G401.6 (cell line): ENCODE measurements around the gene GRM4.
"Not testable (repeated sequence)": the region's sequence is repeated elsewhere in the genome, so short reads cannot be mapped to it uniquely, and the experiment has no call there.

Experiments used
- FAIRE-seq: peaks from 2 replicates; lab custom pipeline; 2012; peaks lifted over from hg19 to GRCh38; lab: Jason Lieb, UNC

The GRM4 gene

GRCh38 chr6:34020807-34021553, 124.9 kb downstream of the GRM4 start:
- FAIRE-seq: no peak

DNA sequence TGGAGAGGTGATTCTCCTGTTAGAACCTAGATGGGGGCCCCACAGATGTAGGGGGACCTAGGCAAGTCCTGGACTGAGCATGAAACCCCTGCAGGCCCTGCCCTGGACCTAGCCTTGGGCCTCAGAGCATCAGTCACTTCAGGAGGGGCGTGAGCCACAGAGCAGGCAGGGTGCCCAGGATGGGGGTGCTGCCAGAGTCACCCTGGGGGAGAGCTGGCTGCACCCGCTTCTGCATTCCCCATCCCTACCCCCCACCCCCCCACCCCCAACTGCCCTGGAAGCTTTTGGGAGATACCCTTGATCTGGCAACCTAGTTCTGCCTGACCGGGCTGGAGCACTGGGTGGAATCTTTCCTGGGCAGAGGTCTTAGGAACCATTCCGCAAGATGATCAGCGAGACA, 125.6 kb downstream of the GRM4 start:
- no peak for FAIRE-seq

GRCh38 chr6:34018961-34019606, 126.8 kb downstream of the GRM4 start:
- FAIRE-seq: no peak

DNA sequence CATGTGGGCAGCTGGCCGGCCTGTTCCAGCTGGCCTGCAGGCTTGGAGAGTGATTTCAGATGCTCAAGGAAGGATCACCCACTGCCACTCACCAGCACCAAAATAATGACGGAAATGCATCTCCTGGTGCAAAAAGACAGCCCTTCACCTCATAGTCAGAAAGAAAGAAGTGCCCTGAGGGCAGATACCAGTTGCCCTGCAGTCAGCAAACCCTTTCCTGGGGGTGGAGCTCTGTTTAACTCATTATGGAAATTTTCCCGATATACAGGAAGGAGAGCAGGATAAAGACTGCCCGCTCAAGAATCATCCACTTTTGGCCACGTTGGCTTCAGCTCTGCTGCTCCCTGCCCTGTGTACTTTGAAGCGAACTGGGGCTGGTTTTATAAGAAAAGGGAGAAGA, 127.9 kb downstream of the GRM4 start:
- no peak for FAIRE-seq

DNA sequence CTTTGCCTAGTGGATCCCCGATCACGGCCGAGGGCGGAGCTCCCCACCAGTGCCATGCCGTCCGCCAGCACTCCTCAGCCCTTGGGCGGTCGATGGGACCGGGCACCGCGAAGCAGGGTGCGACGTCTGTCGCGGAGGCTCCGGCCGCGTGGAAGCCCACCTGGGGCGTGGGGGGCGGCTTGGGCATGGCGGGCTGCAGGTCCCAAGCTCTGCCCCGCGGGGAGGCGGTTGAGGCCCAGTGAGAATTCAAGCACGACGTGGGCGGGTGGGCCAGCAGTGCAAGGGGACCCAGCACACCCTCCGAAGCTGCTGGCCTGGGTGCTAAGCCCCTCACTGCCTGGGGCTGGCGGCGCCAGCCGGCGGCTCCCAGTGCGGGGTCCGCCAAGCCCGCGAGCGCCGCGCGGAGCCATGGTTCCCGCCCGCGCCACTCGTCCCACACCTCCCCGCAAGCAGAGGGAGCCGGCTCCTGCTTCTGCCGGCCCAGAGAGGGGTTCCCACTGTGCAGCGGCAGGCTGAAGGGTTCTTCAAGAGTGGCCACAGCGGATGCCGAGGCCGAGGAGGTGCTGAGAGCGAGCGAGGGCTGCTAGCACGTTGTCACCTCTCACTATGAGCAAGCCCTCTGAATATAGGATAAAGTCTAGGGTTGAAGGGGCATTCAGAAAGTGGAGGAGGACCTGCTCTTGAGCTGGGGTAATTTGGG, 128.6 kb downstream of the GRM4 start:
- no peak for FAIRE-seq

DNA sequence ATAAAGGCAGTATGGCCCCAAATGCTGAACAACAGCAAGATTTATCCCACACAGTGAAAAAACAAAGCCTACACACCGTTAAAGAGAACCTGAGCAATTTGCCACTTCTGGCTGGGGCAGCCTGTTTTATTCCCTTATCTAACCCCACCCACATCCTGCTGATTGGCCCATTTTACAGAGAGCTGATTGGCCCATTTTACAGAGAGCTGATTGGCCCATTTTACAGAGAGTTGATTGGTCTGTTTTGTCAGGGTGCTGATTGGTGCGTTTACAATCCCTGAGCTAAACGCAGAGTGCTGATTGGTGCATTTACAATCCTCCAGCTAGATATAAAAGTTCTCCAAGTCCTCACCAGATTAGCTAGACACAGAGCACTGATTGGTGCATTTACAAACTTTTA, 129.3 kb downstream of the GRM4 start:
- FAIRE-seq: not testable (repeated sequence)

DNA sequence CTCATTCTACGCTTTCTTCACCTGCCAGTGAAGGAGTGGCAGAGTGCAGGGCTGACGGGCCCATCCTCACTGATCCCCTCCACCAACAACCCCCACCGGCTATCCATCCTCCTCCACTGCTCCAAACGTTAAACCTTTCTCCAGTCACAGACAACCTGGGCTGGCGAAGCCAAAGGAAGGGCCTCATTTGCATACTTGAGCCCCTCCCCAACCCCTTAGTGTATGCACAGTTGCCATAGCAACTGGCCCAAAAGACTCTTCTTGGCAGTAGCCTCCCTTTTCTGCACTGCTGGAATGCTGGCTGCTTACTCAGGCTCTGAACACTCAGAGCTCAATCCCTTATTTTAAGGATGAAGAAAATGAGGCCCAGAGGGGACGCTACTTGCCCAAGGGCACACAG, 130.3 kb downstream of the GRM4 start:
- FAIRE-seq: no peak

DNA sequence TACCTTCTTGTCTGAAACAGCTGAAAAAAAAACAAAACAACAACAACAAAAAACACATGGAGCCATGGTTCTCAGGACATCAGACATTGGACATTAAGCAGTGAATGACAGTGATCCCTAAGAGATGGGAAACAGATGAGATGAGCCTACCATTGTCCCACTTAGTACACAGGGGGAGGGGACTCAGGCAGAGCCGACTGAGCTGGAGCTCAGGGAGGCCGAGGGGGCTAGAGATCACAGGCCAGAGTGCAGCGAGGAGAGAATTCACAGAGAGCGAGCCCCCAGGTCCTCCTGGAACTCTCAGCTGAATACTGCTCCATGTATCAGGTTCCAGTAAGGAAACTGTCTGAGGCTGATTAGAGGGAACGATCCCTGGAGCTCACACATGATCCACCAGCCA, 134.6 kb downstream of the GRM4 start:
- FAIRE-seq: no peak

DNA sequence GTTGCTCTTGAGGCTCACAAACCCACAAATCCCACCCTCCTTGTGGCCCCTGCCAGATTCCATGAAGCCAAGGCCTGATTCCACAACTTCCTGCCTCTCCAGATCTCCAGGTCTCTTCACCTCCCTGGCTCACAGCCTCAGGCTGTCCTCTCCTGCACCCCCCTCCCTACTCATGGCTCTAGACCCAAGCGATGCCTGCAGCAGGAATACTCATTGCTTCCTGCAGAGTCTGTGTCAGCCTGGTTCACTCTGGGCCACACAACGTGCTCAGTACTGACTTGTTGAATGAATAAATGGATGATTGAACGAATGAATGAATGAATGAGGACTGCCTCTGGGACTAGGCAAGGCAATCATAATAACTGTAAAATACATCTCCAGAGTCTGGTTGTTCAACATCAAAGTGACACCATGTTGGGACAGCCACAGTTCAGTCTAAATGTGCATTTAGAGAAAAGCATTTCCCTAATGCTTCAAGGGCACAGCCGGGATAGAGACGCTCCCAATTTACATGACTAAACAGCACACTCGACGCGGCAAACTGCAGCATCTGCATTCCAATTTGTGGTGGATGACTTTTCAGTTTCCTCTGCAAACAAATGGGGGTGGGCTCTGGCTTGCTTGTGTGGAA, 139.9 kb downstream of the GRM4 start:
- no peak for FAIRE-seq

- FAIRE-seq: no peak
Observed at GRCh38 chr6:34004706-34005105, 141.2 kb downstream of the GRM4 start.

- FAIRE-seq: no peak
Observed at GRCh38 chr6:34003962-34004361, 141.9 kb downstream of the GRM4 start.

DNA sequence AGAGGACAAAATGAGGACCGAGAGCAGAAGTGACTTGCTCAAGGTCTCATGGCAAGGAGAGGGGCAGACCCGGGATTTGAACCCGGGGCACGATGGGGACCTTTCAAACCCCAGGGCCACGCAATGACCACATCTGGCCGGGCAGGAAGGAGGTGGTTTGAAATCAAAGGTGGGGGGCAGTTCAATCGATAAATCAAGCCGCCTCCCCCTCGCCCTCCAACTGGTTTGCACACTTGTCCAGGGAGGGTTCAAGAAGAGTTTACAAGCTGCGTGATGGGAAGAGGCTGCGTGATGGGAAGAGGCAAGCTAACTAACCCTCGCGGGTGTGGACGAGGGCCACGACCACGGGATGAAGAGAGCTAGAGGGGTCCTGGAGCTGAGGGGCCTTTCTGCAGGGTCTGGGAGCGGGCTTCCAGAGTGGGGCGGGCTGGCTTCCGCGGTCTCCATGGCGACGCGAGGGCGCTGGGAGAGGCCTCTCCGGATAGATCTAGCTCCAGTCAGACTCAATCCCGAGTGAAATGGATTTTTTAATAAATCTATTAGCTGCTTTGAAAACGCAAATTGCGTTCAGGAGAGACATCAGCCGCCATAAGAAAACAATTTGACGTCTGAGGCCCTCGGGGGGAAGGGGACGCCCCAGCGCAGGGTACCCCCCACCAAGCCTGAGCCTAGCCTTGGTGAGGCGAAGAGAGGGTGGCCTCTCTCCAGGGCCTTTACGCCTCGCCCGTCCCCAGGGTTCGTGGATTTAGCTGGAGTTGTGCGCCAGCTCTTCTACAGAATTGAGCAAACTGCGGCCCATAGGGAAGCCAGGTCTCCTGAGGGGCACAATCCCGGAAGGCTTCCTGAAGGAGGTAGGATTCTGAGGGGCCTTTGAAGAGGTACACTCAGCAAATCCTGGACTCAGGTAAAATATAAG, 143.9 kb downstream of the GRM4 start:
- FAIRE-seq: no peak

DNA sequence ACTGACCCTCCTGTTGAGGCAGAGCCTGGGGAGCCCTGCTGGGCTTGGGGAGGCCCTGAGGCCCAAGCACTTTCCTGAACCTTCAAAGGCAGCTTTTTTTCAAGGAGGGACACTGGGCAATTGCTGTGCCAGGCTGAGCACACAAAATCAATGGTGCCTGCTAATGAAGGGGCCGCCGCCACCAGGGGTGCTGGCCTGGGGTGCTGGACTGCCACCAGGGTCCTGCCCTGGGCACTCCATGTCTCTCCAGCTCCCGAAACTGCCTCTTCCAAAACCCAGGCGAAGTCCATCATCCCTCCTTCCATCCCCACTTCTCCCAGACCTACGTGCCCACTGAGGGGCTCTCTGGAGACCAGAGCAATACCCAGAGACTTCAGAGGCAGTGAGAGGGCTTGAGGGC, 145.6 kb downstream of the GRM4 start:
- FAIRE-seq: no peak

DNA sequence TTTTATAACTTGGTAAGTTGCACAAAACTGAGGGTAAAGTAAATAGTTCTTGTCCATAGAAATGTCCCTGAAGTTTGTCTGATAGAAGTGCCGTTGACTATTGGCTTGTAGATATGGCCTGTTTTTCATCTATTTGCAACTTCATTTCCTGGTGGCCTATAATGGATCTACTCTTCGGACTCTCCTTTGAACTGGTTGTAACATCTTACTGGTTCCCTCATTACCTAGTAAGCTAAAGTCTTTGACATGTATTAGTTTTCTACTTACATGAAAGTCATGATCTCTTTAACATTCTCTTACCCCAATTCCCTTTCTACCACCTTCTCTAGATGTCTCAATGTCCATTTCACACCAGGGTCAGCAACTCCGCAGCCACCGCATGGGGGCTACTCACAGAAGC, 146.3 kb downstream of the GRM4 start:
- no peak for FAIRE-seq

DNA sequence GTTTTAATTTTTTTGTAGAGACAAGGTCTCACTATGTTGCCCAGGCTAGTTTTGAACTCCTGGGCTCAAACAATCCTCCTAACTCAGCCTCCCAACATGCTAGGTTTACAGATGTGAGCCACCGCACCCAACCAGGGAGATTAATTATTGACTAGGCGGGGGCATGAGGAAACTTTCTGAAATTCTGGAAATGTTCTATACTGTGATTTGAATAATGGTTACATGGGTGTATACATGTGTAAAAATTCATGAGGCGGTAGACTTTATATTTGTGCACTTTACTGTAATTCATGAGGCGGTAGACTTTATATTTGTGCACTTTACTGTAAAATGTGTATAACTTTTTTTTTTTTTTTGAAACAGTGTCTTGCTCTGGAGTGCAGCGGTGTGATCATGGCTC, 147.2 kb downstream of the GRM4 start:
- no peak for FAIRE-seq

- no peak for FAIRE-seq
Observed at GRCh38 chr6:33997265-33997664, 148.6 kb downstream of the GRM4 start.

DNA sequence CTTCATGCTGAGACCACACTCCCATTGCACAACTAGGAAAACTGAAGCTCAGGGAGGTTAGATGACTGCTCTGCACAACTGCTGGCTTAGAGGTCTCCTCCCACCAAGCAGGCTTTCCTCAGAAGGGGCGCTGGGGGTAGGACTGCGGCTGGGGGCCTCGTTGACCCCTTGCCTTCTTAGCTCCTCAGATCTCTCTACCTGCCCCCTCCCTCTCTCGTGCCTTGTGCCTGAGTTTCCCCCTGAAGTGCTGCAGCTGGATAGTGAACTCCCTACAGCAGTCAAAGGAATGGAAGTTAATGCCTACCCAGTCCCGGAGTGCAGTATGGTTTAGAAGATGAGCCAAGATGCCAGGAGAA, 149.8 kb downstream of the GRM4 start:
- FAIRE-seq: no peak

DNA sequence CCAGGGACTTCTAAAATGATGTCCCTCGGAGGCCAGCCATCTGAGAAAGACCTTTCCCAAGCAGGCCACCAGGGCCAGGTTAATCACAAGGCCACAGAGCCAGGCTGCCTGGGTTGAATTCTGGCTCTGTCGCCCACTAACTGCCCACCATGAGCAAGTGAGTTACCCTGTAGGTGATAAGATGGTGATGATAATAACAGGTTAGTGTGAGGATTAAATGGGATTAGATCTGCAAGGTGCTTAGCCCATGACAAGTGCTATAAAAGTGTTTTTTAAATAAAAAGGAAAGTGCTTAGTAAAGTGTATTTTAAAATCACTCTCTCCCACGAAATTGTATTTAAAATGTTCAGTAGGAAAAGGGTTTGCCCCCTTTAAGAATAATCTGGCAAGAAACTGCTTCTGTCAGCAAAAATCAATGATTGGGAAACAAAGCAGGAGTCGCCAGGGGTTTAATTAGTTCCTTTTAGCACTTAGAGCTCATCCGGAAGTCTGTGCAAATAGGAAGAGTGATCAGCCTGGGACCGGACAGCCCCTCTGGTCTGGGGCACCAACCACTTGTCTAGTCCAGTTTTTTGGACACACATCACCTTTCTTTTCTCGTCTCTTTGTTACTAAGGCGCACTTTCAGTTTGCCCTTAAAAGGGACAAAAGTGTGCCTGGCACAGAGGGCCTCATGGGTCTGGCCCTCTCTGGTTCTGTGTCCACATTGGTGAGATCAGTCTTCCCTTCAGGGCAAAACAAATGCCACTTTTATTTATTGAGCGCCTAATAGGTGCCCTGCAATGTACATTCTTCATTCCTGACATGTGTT, 150.4 kb downstream of the GRM4 start:
- no peak for FAIRE-seq

- no peak for FAIRE-seq
Observed at GRCh38 chr6:33994472-33995308, 151.2 kb downstream of the GRM4 start.
